Left renal cortex interstitium (tissue), 4 donors: ENCODE data around the gene ALX3. TPM values are rescaled to one million over a fixed set of nuclear protein-coding genes. Genes with fewer than 3 reads are reported as not detected.

Experiments used
- DNase-seq, 4 donors: peaks; one replicate each; pipeline ENCODE4 v3.0.0-alpha.2; 2013; ENCODE audit warnings: low read depth in 4 of 4, low spot score in 2 of 4, missing footprints in 1 of 4
- polyA plus RNA-seq, 4 donors: library from polyadenylated mRNA; unstranded; fragments of 120-200 nt; gene quantifications; one replicate each; pipeline ENCODE4 v1.2.1, GENCODE V29; 2013; ENCODE audit not compliant: insufficient read length in 4 of 4

The ALX3 gene
- polyA plus RNA-seq, 4 donors, result not detected

DNA sequence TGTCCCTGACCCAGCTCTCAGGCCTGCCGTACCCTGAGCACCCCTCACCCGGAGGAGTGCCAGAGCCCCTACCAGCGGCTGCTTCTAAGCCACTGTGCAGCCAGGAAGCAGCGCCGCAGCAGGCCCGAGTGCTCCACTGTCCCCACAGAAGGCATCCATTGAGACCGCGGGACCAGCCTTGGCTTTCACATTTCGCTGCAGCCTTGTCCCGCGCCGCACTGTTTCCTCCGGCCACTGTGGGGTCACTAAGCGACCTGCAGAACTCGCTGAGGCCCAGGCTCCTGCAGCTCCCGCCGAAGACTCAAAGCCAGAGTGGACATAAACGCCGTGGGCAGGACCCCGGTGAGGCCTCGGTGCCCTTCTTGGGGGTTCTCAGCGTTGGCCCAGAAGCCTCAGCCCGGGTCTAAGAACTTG lies 3.0 kb downstream of the ALX3 start:
- no peak for DNase-seq

DNA sequence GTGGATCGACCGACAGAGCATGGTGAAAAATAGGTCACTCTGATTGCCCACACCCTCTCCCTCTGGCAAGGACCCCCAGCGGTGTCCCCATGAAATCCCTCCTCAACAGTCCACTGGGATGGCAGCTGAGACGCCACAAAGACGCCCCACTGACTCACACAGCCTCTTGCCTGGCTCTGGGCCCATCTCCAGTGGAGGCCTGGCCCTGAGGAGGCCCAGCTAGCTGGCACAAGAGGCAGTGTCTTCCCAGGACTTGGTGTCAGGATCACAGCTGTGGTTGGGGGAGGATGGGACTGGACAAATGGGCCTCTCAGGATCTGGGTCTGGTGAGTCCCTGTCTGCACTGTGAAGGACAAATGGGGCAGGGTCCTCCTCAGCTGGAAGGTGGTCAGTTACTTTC lies 4.6 kb downstream of the ALX3 start:
- no peak for DNase-seq

DNA sequence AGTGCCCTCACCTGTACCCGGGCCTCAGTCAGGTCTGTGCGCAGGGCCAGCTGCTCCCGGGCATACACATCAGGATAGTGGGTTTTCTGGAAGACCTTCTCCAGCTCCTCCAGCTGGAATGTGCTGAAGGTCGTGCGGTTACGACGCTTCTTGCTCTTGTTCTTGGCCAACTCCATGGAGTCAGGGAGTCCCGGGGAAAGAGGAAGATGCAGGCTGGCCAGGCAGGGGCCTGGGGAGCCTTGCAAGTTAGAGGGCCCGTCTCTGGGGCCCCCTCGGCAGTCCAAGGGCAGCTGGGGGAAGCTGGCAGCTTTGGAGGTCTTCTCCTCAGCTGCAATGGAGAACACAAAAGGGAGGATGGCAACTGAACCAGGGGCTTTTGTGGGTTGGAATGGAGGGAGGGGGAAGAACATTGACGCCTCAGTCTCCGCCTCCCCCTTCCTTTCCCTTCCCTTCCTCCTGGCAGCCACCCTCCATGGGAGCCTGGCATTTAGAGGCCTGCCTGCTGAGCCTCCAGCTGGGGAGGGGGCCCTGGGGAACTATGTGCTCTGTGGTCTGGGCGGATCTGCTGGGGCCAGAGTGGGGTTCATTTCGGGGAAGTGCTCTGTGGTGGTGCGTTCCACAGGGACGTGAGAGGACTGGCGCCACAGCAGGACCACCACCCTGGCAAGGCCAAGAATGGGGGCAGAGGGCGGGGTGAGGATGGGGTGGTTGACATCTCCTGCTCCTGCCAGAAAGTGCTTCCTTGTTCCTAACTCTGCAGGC lies 5.7 kb downstream of the ALX3 start:
- DNase-seq, result no peak

DNA sequence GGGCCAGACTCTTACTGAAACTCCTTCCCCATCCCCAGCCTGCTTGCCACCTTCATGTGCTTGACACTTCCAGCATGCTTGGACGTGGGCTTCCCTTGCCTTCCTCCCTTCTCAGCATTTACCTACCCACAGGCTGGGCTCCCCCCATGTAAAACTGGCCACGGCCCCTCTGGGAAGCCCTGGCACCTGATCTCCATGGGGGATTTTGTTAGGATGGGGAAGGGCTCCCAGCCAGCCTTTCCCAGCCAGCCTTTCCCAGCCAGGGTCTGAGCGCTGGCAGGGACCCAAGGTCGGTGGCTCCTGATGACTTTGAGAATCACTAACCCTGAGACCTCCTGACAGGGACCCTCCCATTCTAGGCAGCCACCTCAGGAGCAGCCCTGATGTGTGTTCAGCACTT lies 6.7 kb downstream of the ALX3 start:
- no peak for DNase-seq

DNA sequence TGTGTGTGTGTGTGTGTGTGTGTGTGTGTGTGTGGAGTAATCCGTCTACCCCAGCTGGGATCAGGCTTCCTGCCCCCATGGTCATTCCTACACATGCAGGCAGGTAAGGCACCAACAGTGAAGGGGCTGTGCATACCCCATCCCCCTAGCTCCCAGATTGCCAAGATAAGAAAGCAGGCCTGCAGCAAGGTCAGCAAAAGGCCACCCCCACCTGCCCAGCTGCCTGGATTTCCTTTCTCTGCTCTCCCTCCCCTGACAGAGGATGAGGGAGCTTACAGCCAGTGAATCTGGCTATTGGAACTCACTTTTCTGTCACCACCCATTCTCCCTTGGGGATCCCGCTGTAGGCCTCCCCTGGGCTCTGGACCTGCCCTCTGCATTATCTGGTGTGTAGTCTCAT lies 7.9 kb downstream of the ALX3 start:
- no peak for DNase-seq

DNA sequence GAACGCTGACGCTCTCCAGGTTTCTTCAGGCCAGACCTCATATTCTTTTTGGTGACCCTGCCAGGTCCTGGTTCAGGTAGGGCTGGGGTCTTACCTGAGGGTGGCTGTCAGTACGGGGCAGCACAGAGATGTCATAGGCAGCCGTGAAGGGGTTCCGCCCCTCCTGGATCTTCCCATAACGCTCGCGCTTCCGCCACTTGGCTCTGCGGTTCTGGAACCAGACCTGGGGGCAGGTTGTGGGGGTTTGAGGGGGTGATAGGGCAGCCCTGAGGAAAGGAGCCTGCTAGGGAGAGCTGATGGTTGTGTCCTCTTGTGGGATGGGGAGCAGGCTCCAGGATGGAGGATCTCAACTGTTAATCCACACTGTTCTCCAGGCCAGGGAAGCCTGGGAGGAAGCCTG lies 9.1 kb downstream of the ALX3 start:
- no peak for DNase-seq

DNA sequence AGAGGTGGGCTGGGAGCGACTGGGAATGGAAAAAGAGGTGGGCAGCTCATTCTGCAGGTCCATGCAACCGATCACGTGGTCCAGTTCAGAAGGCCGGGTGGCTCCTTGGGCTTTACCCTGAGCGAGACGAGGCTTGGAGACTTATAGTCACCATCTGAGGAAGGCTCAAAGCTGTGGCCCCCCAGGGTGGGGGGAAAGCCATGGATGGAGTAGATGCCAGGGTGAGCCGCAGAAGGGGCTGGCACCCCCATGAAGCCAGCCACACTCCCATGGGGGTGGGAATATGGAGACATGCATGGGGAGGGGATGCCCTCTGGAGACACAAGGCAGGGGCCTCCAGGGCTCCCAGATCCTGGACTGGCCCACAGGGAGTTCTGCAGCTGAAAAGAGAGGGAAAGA lies 9.8 kb downstream of the ALX3 start:
- DNase-seq, result no peak

DNA sequence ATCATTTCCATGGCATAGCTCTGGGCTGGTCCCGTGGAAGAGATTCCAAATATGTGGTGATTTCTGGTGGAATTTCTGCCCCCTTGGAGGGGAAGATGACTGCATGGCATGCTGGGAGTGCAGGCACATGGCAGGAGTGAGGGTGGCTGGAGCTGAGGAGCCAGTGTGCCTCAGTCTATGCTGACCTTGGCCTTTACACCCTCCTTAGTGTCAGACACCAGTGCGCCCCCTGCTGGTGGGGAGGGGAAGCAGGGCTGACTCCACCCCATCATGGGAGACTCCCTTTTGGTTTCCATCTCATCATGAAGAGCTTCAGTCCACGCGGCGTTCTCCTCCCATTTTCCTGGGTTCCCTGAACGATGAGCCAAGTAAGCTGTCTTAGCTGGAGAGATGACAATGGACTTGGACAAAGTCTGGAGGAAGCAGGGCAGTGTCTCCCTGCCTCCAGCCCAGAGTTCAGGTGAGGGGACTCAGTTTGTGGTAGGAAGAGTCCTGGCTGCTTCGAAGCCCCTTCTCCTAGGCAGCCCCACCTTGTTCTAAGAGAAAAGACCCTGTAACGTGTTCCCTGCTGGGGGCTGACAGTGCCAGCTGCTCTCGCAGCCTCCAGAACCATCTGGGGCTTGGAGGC lies 10.3 kb downstream of the ALX3 start:
- no peak for DNase-seq

DNA sequence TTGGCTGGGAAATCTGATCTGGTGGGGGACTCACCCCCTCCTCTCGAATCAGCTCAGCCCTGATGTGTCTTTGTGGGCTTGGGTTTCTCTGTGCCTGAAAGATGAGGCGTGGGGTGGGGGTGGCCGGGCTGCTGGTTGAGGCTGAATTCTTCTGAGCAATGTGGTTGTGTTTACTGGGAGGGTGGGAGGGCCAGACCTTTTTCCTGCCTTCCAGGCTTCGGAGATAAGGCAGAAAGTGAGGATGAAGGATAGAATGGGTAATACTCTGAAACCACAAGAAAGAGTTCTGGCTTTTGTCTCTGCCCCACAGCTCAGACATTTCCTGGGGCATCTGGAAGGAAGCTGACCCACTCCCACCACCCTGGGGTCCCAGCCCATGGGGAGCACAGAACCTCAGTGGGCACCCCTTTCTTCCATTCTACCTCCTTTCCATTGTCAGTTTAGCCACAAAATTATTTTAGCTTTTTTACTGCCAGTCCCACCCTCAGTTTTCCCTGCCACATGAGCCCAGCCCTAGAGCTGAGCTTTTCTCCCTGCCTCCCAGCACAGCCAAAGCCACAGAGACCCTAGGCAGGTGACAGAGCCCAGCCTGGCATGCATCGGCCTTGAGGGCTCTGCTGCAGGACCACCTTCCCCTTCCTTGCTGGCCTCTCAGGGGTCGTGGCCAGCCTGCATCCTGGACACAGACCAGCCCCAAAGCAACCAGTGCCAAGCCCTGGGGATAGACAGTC lies 11.2 kb downstream of the ALX3 start:
- DNase-seq, result peak in 1 of 4 donors; percentile 24

DNA sequence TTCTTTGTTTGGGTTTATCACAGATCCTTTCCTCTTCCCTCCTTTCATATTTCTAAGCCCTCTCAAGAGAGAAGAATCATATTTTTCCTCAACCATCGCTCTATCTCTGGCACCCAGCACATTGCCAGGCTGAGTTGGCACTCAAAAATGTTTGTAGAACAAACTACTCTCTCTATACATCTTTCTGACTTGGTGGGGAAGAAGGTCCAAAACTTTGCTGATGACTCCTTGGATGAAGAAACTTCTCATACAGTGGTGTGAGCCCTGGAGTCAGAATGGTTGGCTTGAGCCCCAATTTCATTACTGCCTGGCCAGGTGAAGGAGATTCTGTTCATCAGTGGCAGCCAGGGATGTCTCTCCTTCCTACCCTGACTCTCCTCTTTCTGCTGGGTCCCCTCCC lies 11.9 kb downstream of the ALX3 start:
- no peak for DNase-seq

DNA sequence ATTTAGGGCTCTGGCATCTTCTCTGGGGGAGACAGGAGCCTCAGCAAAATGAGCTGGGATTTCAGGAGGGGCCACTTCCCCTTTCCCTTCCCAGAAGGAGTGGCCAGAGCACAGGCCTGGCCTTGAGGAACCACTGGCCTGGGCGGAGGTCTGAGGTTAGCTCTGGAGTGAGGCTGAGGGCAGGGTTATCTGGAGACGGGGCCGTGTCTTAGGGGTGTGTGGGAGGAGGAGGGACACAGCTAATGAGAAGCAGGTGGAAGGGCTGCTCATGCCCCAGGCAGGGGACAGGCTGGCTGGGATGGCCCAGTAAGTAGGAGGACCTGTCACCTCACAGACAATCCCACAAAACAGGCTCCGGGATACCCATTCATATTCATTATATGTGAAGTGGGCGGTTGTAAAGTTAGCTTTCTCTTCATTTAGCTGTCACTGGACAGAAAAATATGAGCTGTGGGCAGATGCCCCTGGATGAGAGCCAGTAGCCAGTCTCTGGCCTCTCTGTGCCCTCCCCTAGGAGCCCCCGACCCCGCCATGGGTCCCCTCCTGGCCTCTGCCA lies 12.4 kb downstream of the ALX3 start:
- no peak for DNase-seq

DNA sequence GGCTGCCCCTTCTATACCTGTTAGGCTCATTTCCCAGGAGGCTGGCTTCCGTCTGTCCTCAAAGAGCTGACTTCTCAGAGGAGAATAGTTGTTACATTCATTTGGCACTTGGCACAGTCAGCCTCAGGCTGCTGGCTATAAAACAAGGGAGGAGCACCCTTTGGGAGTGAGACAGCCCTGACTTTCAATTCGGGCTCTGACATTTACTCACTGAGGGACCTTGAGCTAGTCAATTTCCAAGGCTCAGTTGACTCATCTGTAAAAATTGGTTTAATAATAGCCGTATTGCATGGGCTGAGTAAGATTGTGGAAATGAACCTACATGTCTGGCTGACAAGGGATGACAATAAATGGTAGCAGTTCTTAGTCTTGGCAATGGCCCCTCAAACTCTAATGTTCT lies 13.7 kb downstream of the ALX3 start:
- DNase-seq, result no peak

DNA sequence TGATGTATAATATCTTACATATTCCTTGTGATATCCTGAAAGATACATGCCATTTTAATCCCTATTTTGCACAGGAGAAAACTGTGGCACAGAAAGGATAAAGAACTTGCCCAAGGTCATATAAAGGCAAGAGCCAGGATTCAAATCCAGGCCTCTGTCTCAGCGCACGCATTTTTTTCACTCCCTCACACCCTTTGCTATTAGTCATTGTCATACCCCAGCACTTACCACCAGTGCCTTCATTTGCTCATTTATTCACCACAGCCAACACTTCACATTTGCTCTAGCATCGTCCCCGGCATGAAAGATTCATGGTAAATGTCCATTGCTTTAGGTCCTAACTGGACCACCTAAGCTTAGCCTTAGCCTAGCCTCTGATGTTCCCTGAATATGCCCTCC lies 14.2 kb downstream of the ALX3 start:
- no peak for DNase-seq

DNA sequence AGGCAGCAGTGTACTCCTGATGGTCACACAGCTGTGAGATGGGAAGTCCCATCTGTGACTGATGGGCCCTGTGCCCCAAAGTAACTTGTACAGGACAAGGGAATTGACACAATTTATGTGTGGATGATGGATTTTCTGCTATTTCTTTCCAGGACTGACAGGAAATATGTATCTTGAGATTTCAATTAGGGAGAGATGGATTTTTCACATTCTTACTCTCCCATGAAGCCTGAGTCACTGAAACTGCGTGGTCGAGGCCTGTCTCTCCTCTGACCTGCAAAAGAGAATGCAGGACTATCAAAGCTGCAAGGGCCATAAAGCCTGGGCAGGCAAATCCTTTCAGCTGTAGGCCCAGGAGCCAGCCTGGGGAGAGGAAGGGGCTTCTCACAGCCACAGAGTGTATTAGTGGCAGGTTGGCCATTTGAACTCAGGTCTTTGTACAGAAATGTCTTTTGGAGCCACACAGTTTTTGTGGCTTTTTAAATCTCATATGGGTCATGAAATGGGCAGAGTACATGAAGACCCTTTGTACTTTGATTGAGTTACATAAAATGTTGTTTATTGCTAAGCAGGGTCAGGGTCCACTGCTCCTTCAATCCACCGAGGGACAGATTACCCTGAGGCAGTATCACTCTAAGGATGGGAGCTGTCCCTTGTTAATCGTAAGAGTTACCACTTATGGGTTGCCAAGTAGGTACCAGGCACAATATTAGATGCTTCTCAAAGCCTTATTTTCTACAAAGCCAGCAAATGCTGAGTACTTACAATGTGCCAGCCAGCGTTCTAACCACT lies 14.8 kb downstream of the ALX3 start:
- DNase-seq, result no peak

DNA sequence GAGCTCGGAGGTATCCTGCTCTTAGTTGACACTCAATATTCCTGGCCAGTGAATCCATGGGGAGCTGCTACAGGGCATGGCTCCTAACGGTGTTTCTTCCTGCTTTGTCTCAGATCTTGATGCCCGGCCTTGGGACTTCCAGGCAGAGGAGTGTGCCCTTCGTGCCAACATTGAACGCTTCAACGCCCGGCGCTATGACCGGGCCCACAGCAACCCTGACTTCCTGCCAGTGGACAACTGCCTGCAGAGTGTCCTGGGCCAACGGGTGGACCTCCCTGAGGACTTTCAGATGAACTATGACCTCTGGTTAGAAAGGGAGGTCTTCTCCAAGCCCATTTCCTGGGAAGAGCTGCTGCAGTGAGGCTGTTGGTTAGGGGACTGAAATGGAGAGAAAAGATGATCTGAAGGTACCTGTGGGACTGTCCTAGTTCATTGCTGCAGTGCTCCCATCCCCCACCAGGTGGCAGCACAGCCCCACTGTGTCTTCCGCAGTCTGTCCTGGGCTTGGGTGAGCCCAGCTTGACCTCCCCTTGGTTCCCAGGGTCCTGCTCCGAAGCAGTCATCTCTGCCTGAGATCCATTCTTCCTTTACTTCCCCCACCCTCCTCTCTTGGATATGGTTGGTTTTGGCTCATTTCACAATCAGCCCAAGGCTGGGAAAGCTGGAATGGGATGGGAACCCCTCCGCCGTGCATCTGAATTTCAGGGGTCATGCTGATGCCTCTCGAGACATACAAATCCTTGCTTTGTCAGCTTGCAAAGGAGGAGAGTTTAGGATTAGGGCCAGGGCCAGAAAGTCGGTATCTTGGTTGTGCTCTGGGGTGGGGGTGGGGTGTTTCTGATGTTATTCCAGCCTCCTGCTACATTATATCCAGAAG lies 16.7 kb downstream of the ALX3 start:
- DNase-seq, result no peak

DNA sequence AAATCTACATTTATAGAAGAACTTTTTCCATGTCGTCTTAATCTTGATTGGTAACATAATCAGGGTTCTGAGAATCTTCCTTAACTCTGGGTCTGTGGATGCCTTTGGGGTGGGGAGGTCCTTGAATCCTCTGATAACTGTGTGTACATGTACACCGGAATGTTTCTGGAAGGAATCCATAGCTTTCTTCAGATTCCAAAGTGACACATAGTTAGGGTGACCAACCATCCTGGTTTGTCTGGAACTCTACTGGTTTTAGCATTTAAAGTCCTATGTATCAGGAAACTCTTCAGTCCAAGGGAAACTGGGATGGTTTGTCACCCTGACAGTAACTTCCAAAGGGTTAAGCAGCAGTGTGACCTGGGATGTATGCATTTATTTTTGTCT lies 19.2 kb downstream of the ALX3 start:
- no peak for DNase-seq

DNA sequence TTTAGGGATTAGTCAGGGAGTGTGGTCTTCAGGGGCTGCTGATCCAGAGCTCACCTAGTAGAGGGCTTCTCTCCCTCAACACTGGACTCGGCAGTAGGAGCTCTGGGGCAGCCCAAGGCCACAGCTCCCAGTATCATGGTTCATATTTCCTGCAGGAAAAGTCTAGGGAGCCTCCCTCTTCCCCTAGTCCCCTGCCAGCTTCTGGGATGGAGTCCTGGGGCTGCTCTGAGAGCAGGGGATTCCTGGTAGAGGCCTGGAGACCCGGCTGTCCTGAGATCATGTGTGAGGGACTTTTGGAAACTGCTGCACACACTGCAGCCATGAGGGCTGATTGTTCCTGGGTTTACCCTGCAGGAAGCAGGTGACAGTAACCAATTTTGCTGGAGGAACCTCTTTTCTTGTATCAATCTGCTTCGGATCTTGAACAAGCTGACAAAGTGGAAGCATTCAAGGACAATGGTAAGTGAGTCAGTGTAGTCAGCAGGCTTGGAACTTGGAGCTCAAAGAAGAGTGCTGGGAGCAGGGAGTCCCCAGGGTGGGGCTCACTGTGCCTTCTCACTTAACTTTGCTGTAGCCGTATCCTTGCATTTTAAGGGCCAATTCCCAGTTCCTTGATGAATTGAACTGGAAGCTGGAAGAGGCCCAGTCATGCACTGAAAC lies 19.7 kb downstream of the ALX3 start:
- DNase-seq, result no peak

DNA sequence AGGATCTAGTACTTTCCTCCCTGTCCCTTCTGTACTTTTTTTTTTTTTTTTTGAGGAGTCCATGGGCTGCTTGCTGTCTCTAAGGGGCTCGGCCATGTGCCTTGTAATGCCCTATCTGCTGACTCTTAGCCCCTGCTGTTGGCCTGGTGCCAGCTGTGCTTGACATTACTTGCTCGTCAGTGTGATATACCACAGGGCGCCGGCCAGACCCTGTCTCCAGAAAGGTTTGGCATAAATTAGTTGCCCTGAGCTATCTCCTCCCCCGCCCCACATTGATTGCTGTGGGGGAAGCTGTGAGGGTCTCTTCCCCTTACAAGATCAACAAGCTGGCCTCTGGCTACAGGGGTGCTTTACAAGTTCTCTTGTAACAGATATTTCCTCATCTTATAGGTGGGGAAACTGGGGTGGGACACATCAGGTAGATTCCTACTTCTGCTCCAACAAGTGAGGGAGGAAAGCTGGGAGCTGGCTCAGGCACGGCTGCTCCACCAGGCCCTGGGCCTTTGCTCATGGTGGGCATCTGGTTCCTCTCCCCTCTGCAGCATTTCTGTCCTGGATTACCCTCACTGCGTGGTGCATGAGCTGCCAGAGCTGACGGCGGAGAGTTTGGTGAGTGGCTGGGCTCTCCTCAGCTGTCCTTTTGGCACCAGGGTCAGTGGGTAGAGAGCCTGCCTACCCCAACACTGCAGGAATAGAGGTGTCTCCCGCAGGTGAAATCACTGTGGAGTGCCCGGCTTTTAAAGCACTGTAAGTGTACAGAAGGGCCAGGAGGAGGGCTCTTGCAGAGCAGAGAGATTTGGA lies 20.5 kb downstream of the ALX3 start:
- DNase-seq, result no peak
